CD8-positive, alpha-beta memory T cell (primary cell): Measurements from ENCODE around the gene BFSP1. TPM values are rescaled to one million over a fixed set of nuclear protein-coding genes. Genes with fewer than 3 reads are reported as not detected.

Source experiments
- CTCF ChIA-PET: fragments of 350-600 bp; sonication (Branson Sonifier 250); formaldehyde crosslinking; loops from one replicate; lab custom pipeline; 2021; ENCODE audit warnings: antibody characterized with exemption; lab: Charles Lee
- POLR2A ChIA-PET: fragments of 350-600 bp; sonication (Branson Sonifier 250); formaldehyde crosslinking; loops from one replicate; lab custom pipeline; 2021; ENCODE audit warnings: antibody characterized with exemption; lab: Charles Lee
- DNase-seq, 5 donors: peaks; one replicate each; pipeline versions ENCODE4 v3.0.0 to v3.0.0-alpha.2; 2020 to 2022; ENCODE audit warnings: mixed read lengths in 1 of 5
- H3K27ac ChIP-seq: one replicate; pipeline ENCODE4 v1.7.0; 2013; ENCODE audit warnings: low read depth, mild to moderate bottlenecking, low read length, moderate library complexity
- H3K27me3 ChIP-seq: 2 replicates; pipeline ENCODE4 v1.7.0; 2013; ENCODE audit warnings: low read length, mild to moderate bottlenecking; ENCODE audit not compliant: insufficient read depth, poor library complexity, severe bottlenecking
- H3K36me3 ChIP-seq: 2 replicates; pipeline ENCODE4 v1.7.0; 2013; ENCODE audit warnings: mild to moderate bottlenecking, low read length, moderate library complexity; ENCODE audit not compliant: insufficient read depth
- H3K4me1 ChIP-seq: 2 replicates; pipeline ENCODE4 v1.7.0; 2013; ENCODE audit warnings: mild to moderate bottlenecking, low read length, moderate library complexity; ENCODE audit not compliant: insufficient read depth
- H3K4me3 ChIP-seq: 2 replicates; pipeline ENCODE4 v1.7.0; 2013; ENCODE audit warnings: mild to moderate bottlenecking, low read length
- H3K9me3 ChIP-seq: 2 replicates; pipeline ENCODE4 v1.7.0; 2013; ENCODE audit warnings: mild to moderate bottlenecking, low read length
- H3K27ac Mint-ChIP-seq, 8 donors: one replicate each; pipeline ENCODE4 v1.8.0; 2020 to 2021; ENCODE audit warnings: mixed read lengths in 8 of 8, mild to moderate bottlenecking in 6 of 8, inconsistent platforms in 3 of 8, moderate library complexity in 3 of 8
- H3K27me3 Mint-ChIP-seq, 2 donors: one replicate each; pipeline ENCODE4 v1.8.0; 2020 to 2021; ENCODE audit warnings: mixed read lengths in 2 of 2, mild to moderate bottlenecking in 1 of 2, moderate library complexity in 1 of 2
- H3K36me3 Mint-ChIP-seq, 3 donors: one replicate each; pipeline ENCODE4 v1.8.0; 2020 to 2021; ENCODE audit warnings: mixed read lengths in 3 of 3, inconsistent platforms in 1 of 3, mild to moderate bottlenecking in 1 of 3
- H3K4me1 Mint-ChIP-seq, 3 donors: one replicate each; pipeline ENCODE4 v1.8.0; 2020 to 2021; ENCODE audit warnings: mixed read lengths in 3 of 3, inconsistent platforms in 1 of 3, mild to moderate bottlenecking in 1 of 3
- H3K4me3 Mint-ChIP-seq, 7 donors: one replicate each; pipeline ENCODE4 v1.8.0; 2020 to 2021; ENCODE audit warnings: mixed read lengths in 7 of 7, mild to moderate bottlenecking in 6 of 7, moderate library complexity in 4 of 7, inconsistent platforms in 2 of 7
- H3K9me3 Mint-ChIP-seq, 5 donors: one replicate each; pipeline ENCODE4 v1.8.0; 2020 to 2022; ENCODE audit warnings: mixed read lengths in 5 of 5, mild to moderate bottlenecking in 3 of 5, moderate library complexity in 2 of 5, inconsistent platforms in 1 of 5
- polyA plus RNA-seq: library from polyadenylated mRNA; unstranded; fragments of 300-500 nt; fragmentation: Illumina TruSeq; gene quantifications from one replicate; pipeline ENCODE4 v1.2.3, GENCODE V29; 2021
- total RNA-seq, 2 experiments: library from RNA; stranded (reverse); gene quantifications; one replicate each; pipeline ENCODE4 v1.2.3, GENCODE V29; 2021

BFSP1 gene
- total and polyA plus RNA-seq, 3 experiments from 2014 or later: 0.24 to 1.8 (median 0.26) TPM

DNA sequence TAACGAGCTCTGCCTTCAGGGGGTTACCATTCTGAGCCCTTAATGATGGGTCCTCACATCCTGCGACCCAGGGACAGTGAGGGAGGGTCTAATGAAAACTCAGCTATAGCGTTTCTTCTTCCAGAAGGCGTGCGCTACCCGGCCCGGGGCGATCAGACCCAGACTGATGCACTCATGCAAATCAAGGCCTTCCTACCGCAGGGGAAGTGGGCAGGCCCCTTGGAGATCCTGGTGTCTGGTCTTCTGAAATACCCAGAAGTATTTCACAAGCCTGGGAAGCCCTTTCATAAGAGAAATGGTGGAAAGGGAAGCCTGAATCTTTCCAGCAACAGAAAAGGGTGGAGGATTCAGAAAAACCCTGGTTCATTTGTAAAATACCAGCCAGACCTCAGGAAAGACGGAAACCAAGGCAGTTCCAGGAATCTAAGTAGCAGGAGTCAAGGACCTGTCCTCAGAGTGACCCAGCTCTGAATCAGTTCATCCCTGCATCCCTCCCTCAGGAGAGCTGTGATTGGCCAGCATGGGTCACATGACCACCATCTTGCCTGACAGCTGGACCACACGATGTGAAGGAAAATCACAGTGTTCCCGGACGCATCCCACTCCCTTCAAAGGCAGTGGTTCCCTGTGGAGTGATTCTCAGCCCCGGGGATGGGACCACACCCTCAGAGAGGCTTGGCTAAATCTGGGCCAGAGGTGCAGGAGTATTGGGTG is 12.7 kb downstream of the BFSP1 start:
- peaks cover 0 to 2% (median 0%) of the 10 kb centered on the region in 3 donors for H3K4me1 Mint-ChIP-seq
- no peak overlapping the region for H3K27ac ChIP-seq
- no peaks in the 10 kb centered on the region for H3K9me3 Mint-ChIP-seq
- no peaks in the 10 kb centered on the region for H3K27me3 ChIP-seq
- no peaks in the 10 kb centered on the region for H3K36me3 ChIP-seq
- peaks cover 0 to 2% of the 10 kb centered on the region in 2 donors for H3K27me3 Mint-ChIP-seq
- no peak for DNase-seq
- H3K4me1 ChIP-seq: no peaks in the 10 kb centered on the region
- H3K27ac Mint-ChIP-seq: no peak overlapping the region
- ChIA-PET CTCF (interaction anchor here (1.3 to 1.5 kb wide), 2 partner anchors 13 to 98 kb away, joined by 3 to 4 read pairs; no protein-coding TSS in a partner anchor), POLR2A (no interaction called here)
- H3K4me3 Mint-ChIP-seq: peak overlapping the region in 1 of 7 donors; percentile 27
- no peaks in the 10 kb centered on the region for H3K9me3 ChIP-seq
- no peaks in the 10 kb centered on the region for H3K36me3 Mint-ChIP-seq
- H3K4me3 ChIP-seq: no peak overlapping the region

DNA sequence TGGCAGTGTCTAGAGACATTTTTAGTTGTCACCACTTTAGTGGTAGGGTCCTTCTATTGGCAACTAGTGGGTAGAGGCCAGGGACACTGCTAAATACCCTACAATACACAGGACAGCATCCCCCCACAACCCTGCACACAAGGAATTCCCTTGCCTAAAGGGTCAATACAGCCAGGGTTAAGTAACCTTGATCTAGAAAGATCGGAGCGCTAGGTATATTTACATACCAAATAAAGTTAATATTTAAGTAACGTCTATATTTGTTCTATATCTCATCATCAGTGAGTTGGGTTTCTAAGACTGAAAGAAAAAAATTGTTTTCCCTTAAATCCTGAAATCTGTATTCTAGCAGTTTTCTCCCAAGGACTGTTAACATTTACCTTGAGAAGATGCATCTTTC is 16.1 kb downstream of the BFSP1 start:
- no peak overlapping the region for H3K4me3 ChIP-seq
- H3K36me3 Mint-ChIP-seq: no peaks in the 10 kb centered on the region
- no peak overlapping the region for H3K27ac Mint-ChIP-seq
- CTCF ChIA-PET: no interaction called here
- no peaks in the 10 kb centered on the region for H3K27me3 ChIP-seq
- no peak overlapping the region for H3K4me3 Mint-ChIP-seq
- no peaks in the 10 kb centered on the region for H3K9me3 ChIP-seq
- peaks cover 6% of the 10 kb centered on the region for H3K4me1 ChIP-seq
- peaks cover 12 to 17% (median 15%) of the 10 kb centered on the region in 3 donors for H3K4me1 Mint-ChIP-seq
- POLR2A ChIA-PET: no interaction called here
- H3K27ac ChIP-seq: no peak overlapping the region
- H3K9me3 Mint-ChIP-seq: no peaks in the 10 kb centered on the region
- DNase-seq: no peak
- no peaks in the 10 kb centered on the region for H3K27me3 Mint-ChIP-seq
- H3K36me3 ChIP-seq: no peaks in the 10 kb centered on the region

DNA sequence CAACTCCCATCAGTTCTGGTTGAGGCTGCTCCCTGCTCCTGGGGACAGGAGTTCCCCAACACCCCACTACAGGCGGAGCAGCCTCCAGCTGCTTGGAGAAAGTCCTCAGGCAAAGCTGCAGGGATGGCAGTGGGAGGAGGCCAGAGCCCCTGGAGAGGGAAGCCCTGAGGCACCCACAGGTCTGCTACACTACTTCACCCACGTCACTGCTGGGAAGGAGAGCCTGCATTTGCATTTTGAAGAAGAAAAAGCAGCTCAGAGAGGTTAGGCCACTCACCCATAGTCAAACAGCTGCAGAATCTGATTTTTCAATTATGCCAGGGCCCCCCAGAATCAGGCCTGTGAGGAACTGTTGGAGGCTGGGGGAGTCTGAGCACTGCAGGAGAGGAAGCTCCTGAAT is 17.2 kb downstream of the BFSP1 start:
- H3K27me3 ChIP-seq: no peaks in the 10 kb centered on the region
- H3K27ac ChIP-seq: no peak overlapping the region
- Mint-ChIP-seq H3K27me3 (no peaks in the 10 kb centered on the region), H3K36me3 (no peaks in the 10 kb centered on the region), H3K4me1 (peaks cover 12 to 17% (median 15%) of the 10 kb centered on the region in 3 donors), H3K27ac (peak overlapping the region in 1 of 8 donors; percentile 6), H3K4me3 (no peak overlapping the region), H3K9me3 (no peaks in the 10 kb centered on the region)
- DNase-seq: no peak
- no peak overlapping the region for H3K4me3 ChIP-seq
- ChIA-PET POLR2A (no interaction called here), CTCF (interaction anchor here (1.3 to 1.9 kb wide), 3 partner anchors 9 to 167 kb away, joined by 3 to 8 read pairs (median 4); no protein-coding TSS in a partner anchor)
- H3K9me3 ChIP-seq: no peaks in the 10 kb centered on the region
- peaks cover 6% of the 10 kb centered on the region for H3K4me1 ChIP-seq
- H3K36me3 ChIP-seq: no peaks in the 10 kb centered on the region

DNA sequence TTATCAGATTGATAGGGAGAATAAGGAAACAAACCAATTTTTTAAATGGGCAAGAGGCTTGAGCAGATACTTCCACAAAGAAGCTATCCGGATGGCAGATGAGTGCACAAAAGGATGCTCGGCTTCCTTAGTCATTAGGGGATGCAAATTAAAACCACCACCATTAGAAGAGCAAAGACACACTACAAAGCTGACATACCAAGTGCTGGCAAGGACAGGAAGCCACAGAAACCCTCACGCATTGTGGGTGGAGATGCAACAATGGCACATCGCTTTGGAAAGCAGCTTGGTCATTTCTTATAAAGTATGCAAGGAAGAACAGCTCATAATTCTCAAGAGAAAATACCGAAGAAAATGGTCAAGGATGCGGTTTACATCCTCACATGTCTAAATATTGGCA is 19.8 kb downstream of the BFSP1 start:
- Mint-ChIP-seq H3K36me3 (no peaks in the 10 kb centered on the region), H3K27me3 (no peaks in the 10 kb centered on the region), H3K4me3 (peak overlapping the region in 2 of 7 donors; percentile 44 to 54), H3K9me3 (no peaks in the 10 kb centered on the region), H3K4me1 (peaks cover 23 to 29% (median 27%) of the 10 kb centered on the region in 3 donors), H3K27ac (peak overlapping the region in 2 of 8 donors; percentile 25 to 55)
- no peak for DNase-seq
- H3K27ac ChIP-seq: no peak overlapping the region
- POLR2A ChIA-PET: interaction anchor here (0.6 kb wide), 1 partner anchor 451 kb away, joined by 5 read pairs; no protein-coding TSS in a partner anchor
- H3K4me3 ChIP-seq: no peak overlapping the region
- no peaks in the 10 kb centered on the region for H3K9me3 ChIP-seq
- CTCF ChIA-PET: interaction anchor here (0.5 to 1.2 kb wide), 2 partner anchors 56 to 388 kb away, joined by 3 to 5 read pairs; no protein-coding TSS in a partner anchor
- H3K4me1 ChIP-seq: peaks cover 16% of the 10 kb centered on the region
- no peaks in the 10 kb centered on the region for H3K27me3 ChIP-seq
- H3K36me3 ChIP-seq: no peaks in the 10 kb centered on the region

DNA sequence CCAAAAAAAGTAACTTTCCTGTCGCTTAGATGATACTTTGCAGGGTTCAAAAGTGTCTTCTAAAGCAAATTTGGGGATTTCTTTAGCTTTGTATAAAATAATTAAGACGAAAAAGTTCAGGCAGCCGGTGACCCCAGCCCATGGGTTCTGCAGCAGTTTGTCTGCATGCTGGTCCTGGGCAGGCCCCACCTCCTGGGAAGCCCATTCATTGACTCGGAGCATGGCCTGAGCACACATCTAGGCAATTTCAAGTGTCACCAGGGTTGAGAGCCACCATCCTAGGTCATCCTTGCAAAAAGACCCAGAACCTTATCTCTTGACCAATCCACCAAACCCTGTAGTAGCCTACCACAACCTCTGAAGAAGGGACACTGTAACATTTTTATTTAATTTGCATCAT is 20.6 kb downstream of the BFSP1 start:
- H3K9me3 ChIP-seq: no peaks in the 10 kb centered on the region
- peaks cover 23% of the 10 kb centered on the region for H3K4me1 ChIP-seq
- CTCF ChIA-PET: no interaction called here
- no peak overlapping the region for H3K27ac ChIP-seq
- Mint-ChIP-seq H3K9me3 (no peaks in the 10 kb centered on the region), H3K36me3 (no peaks in the 10 kb centered on the region), H3K4me1 (peaks cover 29 to 37% (median 34%) of the 10 kb centered on the region in 3 donors), H3K27me3 (no peaks in the 10 kb centered on the region), H3K27ac (no peak overlapping the region), H3K4me3 (no peak overlapping the region)
- no peak for DNase-seq
- H3K36me3 ChIP-seq: no peaks in the 10 kb centered on the region
- H3K27me3 ChIP-seq: no peaks in the 10 kb centered on the region
- POLR2A ChIA-PET: no interaction called here
- H3K4me3 ChIP-seq: no peak overlapping the region

DNA sequence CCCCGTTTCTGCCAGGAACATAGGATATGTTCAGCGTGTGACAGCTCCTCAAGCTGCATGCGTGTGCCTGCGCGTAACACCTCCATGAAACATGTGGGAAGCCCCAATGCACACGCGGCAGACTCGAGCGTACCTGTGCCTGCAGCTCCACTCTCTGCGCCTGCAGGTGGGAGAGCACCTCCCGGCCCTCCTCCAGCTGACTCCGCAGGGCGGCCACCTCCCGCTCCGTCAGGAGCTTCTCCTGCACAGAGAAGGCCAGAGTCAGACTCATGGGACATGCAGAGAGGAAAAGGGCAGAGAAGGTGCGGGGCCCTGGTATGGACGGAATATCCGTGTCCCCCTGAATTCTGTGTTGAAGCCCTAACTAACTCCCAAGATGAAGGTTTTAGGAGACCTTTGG is 22.4 kb downstream of the BFSP1 start:
- H3K27ac ChIP-seq: no peak overlapping the region
- H3K9me3 ChIP-seq: no peaks in the 10 kb centered on the region
- CTCF ChIA-PET: interaction anchor here (1.7 to 1.8 kb wide), 2 partner anchors 28 to 386 kb away, joined by 4 to 5 read pairs; no protein-coding TSS in a partner anchor
- no peak for DNase-seq
- Mint-ChIP-seq H3K36me3 (no peaks in the 10 kb centered on the region), H3K27ac (peak overlapping the region in 1 of 8 donors; percentile 38), H3K4me3 (peak overlapping the region in 1 of 7 donors; percentile 37), H3K9me3 (no peaks in the 10 kb centered on the region), H3K27me3 (no peaks in the 10 kb centered on the region), H3K4me1 (peaks cover 47 to 54% (median 52%) of the 10 kb centered on the region in 3 donors)
- no peaks in the 10 kb centered on the region for H3K36me3 ChIP-seq
- H3K4me3 ChIP-seq: no peak overlapping the region
- H3K27me3 ChIP-seq: no peaks in the 10 kb centered on the region
- POLR2A ChIA-PET: no interaction called here
- H3K4me1 ChIP-seq: peaks cover 37% of the 10 kb centered on the region

DNA sequence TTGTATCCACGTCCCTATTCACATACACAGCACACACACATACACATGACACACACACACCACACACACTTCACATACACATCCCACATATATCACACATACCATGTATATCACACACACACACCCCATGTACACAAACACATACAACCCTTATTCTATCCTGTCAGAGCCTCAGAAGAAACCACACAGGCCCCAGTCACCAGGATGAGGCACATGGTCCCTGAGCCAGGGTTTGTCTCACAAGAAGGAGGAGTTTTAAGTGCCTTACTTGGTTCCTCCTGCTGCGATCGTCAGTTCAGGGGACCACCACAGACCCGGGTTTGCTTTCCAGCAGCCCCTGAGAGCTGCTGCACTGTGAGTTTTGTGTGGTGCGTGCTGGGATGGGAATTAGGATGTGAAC is 23.6 kb downstream of the BFSP1 start:
- Mint-ChIP-seq H3K4me3 (peak overlapping the region in 4 of 7 donors; percentile 1 to 14 (median 6)), H3K27ac (peak overlapping the region in 6 of 8 donors; percentile 0 to 72 (median 12)), H3K4me1 (peaks cover 53 to 60% (median 57%) of the 10 kb centered on the region in 3 donors)

DNA sequence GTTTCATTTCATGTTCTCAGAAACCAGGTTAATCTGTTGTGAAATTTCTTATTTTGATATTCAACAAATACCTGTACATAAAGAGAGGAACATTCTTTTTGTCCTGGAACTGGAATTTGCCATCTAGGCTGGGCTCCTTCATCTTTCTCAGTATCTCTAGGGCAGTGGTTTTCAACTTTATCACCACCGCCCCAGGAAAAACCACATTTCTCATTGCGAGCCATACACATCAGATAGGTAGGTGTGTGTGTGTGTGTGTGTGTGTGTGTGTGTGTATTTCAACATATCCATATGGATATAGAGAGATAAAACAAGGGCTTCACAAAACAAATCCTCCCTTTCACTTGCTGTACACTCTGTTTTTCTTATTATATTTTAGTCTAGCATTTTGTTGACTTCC is 24.1 kb downstream of the BFSP1 start:
- Mint-ChIP-seq H3K9me3 (no peaks in the 10 kb centered on the region), H3K27me3 (peaks cover 0 to 2% of the 10 kb centered on the region in 2 donors), H3K27ac (peak overlapping the region in 6 of 8 donors; percentile 0 to 89 (median 13)), H3K4me3 (peak overlapping the region in 6 of 7 donors; percentile 1 to 49 (median 34)), H3K4me1 (peaks cover 52 to 59% (median 56%) of the 10 kb centered on the region in 3 donors), H3K36me3 (no peaks in the 10 kb centered on the region)
- Histone ChIP-seq H3K27ac (peak overlapping the region; percentile 8), H3K4me1 (peaks cover 37% of the 10 kb centered on the region), H3K4me3 (no peak overlapping the region), H3K9me3 (no peaks in the 10 kb centered on the region), H3K27me3 (no peaks in the 10 kb centered on the region), H3K36me3 (no peaks in the 10 kb centered on the region)
- POLR2A ChIA-PET: no interaction called here
- DNase-seq: no peak
- CTCF ChIA-PET: interaction anchor here (1.0 to 1.7 kb wide), 2 partner anchors 388 to 395 kb away, joined by 3 to 4 read pairs; no protein-coding TSS in a partner anchor

More for the DNA sequence above, 23.6 kb downstream of the BFSP1 start:
- Mint-ChIP-seq H3K36me3 (no peaks in the 10 kb centered on the region), H3K27me3 (no peaks in the 10 kb centered on the region), H3K9me3 (no peaks in the 10 kb centered on the region)
- Histone ChIP-seq H3K4me3 (no peak overlapping the region), H3K27me3 (no peaks in the 10 kb centered on the region), H3K4me1 (peaks cover 37% of the 10 kb centered on the region), H3K27ac (no peak overlapping the region), H3K9me3 (no peaks in the 10 kb centered on the region), H3K36me3 (no peaks in the 10 kb centered on the region)
- CTCF ChIA-PET: interaction anchor here (1.7 kb wide), 1 partner anchor 387 kb away, joined by 4 read pairs; no protein-coding TSS in a partner anchor
- no peak for DNase-seq
- POLR2A ChIA-PET: no interaction called here
